CD8-positive, alpha-beta memory T cell (primary cell): ENCODE results near the gene CCDC88B. TPM values are rescaled to one million over a fixed set of nuclear protein-coding genes. Genes with fewer than 3 reads are reported as not detected.

Experiments
- CTCF ChIA-PET: fragments of 350-600 bp; sonication (Branson Sonifier 250); formaldehyde crosslinking; loops from one replicate; lab custom pipeline; 2021; ENCODE audit warnings: antibody characterized with exemption; lab: Charles Lee
- POLR2A ChIA-PET: fragments of 350-600 bp; sonication (Branson Sonifier 250); formaldehyde crosslinking; loops from one replicate; lab custom pipeline; 2021; ENCODE audit warnings: antibody characterized with exemption; lab: Charles Lee
- DNase-seq, 5 donors: peaks; one replicate each; pipeline versions ENCODE4 v3.0.0 to v3.0.0-alpha.2; 2020 to 2022; ENCODE audit warnings: mixed read lengths in 1 of 5
- H3K27ac ChIP-seq: one replicate; pipeline ENCODE4 v1.7.0; 2013; ENCODE audit warnings: low read depth, mild to moderate bottlenecking, low read length, moderate library complexity
- H3K27me3 ChIP-seq: 2 replicates; pipeline ENCODE4 v1.7.0; 2013; ENCODE audit warnings: low read length, mild to moderate bottlenecking; ENCODE audit not compliant: insufficient read depth, poor library complexity, severe bottlenecking
- H3K36me3 ChIP-seq: 2 replicates; pipeline ENCODE4 v1.7.0; 2013; ENCODE audit warnings: mild to moderate bottlenecking, low read length, moderate library complexity; ENCODE audit not compliant: insufficient read depth
- H3K4me1 ChIP-seq: 2 replicates; pipeline ENCODE4 v1.7.0; 2013; ENCODE audit warnings: mild to moderate bottlenecking, low read length, moderate library complexity; ENCODE audit not compliant: insufficient read depth
- H3K4me3 ChIP-seq: 2 replicates; pipeline ENCODE4 v1.7.0; 2013; ENCODE audit warnings: mild to moderate bottlenecking, low read length
- H3K9me3 ChIP-seq: 2 replicates; pipeline ENCODE4 v1.7.0; 2013; ENCODE audit warnings: mild to moderate bottlenecking, low read length
- H3K27ac Mint-ChIP-seq, 8 donors: one replicate each; pipeline ENCODE4 v1.8.0; 2020 to 2021; ENCODE audit warnings: mixed read lengths in 8 of 8, mild to moderate bottlenecking in 6 of 8, inconsistent platforms in 3 of 8, moderate library complexity in 3 of 8
- H3K27me3 Mint-ChIP-seq, 2 donors: one replicate each; pipeline ENCODE4 v1.8.0; 2020 to 2021; ENCODE audit warnings: mixed read lengths in 2 of 2, mild to moderate bottlenecking in 1 of 2, moderate library complexity in 1 of 2
- H3K36me3 Mint-ChIP-seq, 3 donors: one replicate each; pipeline ENCODE4 v1.8.0; 2020 to 2021; ENCODE audit warnings: mixed read lengths in 3 of 3, inconsistent platforms in 1 of 3, mild to moderate bottlenecking in 1 of 3
- H3K4me1 Mint-ChIP-seq, 3 donors: one replicate each; pipeline ENCODE4 v1.8.0; 2020 to 2021; ENCODE audit warnings: mixed read lengths in 3 of 3, inconsistent platforms in 1 of 3, mild to moderate bottlenecking in 1 of 3
- H3K4me3 Mint-ChIP-seq, 7 donors: one replicate each; pipeline ENCODE4 v1.8.0; 2020 to 2021; ENCODE audit warnings: mixed read lengths in 7 of 7, mild to moderate bottlenecking in 6 of 7, moderate library complexity in 4 of 7, inconsistent platforms in 2 of 7
- H3K9me3 Mint-ChIP-seq, 5 donors: one replicate each; pipeline ENCODE4 v1.8.0; 2020 to 2022; ENCODE audit warnings: mixed read lengths in 5 of 5, mild to moderate bottlenecking in 3 of 5, moderate library complexity in 2 of 5, inconsistent platforms in 1 of 5
- polyA plus RNA-seq: library from polyadenylated mRNA; unstranded; fragments of 300-500 nt; fragmentation: Illumina TruSeq; gene quantifications from one replicate; pipeline ENCODE4 v1.2.3, GENCODE V29; 2021
- total RNA-seq, 2 experiments: library from RNA; stranded (reverse); gene quantifications; one replicate each; pipeline ENCODE4 v1.2.3, GENCODE V29; 2021

CCDC88B gene
- total and polyA plus RNA-seq, 3 experiments from 2014 or later, result 45.6 to 105 (median 101) TPM

DNA sequence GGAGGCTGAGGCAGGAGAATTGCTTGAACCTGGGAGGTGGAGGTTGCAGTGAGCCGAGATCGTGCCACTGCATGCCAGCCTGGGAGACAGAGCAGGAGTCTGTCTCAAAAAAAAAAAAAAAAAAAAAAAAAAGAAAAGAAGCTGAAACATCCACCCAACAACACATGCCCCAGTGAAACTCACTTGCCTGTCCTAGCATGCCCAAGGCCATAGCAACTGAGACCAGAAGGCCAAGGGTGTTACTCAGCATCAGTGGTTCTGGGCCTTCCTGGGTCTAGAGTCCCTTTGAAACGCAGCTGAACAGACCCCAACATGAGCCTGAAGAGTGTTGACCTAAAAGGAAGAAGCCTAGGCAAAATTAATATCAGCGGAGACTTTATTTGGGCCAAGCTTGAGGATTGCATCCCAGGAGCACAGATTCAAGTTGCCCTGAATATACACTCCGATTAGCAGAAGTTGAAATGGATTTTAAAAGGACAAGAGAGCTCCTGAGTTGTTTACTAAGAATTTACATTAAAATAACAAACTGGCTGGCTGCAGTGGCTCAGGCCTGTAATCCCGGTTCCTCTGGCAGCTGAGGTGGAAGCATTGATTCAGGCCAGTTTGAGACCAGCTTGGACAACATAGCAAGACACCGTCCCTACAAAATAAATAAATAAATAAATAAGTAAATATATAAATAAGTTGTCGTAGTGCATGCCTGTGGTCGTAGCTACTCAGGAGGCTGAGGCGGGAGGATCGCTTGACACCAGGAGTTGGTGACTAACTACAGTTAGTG, 15.1 kb upstream of the CCDC88B start:
- H3K9me3 Mint-ChIP-seq, result no peaks in the 10 kb centered on the region
- Histone ChIP-seq H3K36me3 (no peaks in the 10 kb centered on the region), H3K9me3 (no peaks in the 10 kb centered on the region), H3K4me3 (no peak overlapping the region), H3K27ac (no peak overlapping the region), H3K4me1 (no peaks in the 10 kb centered on the region), H3K27me3 (no peaks in the 10 kb centered on the region)
- peaks cover 4 to 23% (median 4%) of the 10 kb centered on the region in 3 donors for H3K36me3 Mint-ChIP-seq
- CTCF ChIA-PET, result no interaction called here
- no peaks in the 10 kb centered on the region for H3K27me3 Mint-ChIP-seq
- H3K4me1 Mint-ChIP-seq, result peaks cover 0 to 9% (median 0%) of the 10 kb centered on the region in 3 donors
- no peak overlapping the region for H3K4me3 Mint-ChIP-seq
- H3K27ac Mint-ChIP-seq, result no peak overlapping the region
- POLR2A ChIA-PET, result interaction anchor here (0.6 kb wide), 1 partner anchor 17 kb away, joined by 4 read pairs; no protein-coding TSS in a partner anchor
- DNase-seq, result no peak

DNA sequence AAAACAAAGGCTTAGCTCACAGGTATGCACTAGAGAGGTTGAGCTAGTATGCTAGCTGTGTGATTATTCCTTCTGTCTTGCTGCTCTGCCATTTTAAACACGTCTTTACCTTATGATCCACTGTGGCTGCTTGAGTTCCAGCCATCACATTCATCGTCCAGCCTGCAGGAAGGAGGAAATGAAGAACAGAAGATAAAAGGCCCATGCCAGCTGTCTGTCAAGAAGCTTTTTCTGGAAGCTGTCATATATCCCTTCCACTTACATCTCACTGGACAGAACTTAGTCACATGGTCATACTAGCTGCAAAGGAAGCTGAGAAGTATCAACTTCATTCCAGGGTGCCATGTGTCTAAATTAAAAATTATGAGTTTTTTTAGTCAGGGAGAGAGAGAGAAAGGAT, 12.6 kb upstream of the CCDC88B start:
- Mint-ChIP-seq H3K36me3 (peaks cover 0 to 3% (median 0%) of the 10 kb centered on the region in 3 donors), H3K9me3 (no peaks in the 10 kb centered on the region), H3K4me1 (peaks cover 7 to 10% (median 9%) of the 10 kb centered on the region in 3 donors), H3K4me3 (no peak overlapping the region), H3K27me3 (no peaks in the 10 kb centered on the region), H3K27ac (peak overlapping the region in 2 of 8 donors; percentile 31 to 36)
- Histone ChIP-seq H3K4me1 (peaks cover 12% of the 10 kb centered on the region), H3K36me3 (no peaks in the 10 kb centered on the region), H3K27me3 (no peaks in the 10 kb centered on the region), H3K27ac (no peak overlapping the region), H3K4me3 (no peak overlapping the region), H3K9me3 (no peaks in the 10 kb centered on the region)
- CTCF ChIA-PET, result interaction anchor here (1.0 to 1.1 kb wide), 2 partner anchors 9 to 12 kb away, joined by 3 to 5 read pairs; partner anchors contain the start of genes CCDC88B and PRDX5
- POLR2A ChIA-PET, result interaction anchor here (1.0 kb wide), 1 partner anchor 10 kb away, joined by 3 read pairs; the partner anchor contains the start of genes PRDX5 and TRMT112
- DNase-seq, result no peak

DNA sequence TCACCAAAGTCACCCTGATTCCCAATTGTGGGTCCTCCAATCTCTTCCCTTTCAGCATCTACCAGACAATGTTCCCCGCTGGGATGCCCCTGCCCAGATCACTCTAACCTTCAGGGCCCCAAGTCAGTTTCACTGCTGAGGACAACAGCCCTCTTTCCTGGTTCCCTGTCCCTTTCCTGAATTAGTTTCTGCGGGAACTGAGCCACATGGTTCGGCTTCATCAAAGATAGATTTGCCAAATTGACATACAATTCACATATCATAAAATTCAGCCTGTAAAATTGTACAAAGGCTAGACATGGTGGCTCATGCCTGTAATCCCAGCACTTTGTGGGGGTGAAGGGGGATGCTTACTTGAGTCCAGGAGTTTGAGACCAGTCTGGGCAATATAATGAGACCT, 12.0 kb upstream of the CCDC88B start:
- ChIA-PET POLR2A (no interaction called here), CTCF (interaction anchor here (1.1 kb wide), 1 partner anchor 10 kb away, joined by 5 read pairs; the partner anchor contains the start of gene PRDX5)
- H3K4me1 ChIP-seq, result peaks cover 12% of the 10 kb centered on the region

DNA sequence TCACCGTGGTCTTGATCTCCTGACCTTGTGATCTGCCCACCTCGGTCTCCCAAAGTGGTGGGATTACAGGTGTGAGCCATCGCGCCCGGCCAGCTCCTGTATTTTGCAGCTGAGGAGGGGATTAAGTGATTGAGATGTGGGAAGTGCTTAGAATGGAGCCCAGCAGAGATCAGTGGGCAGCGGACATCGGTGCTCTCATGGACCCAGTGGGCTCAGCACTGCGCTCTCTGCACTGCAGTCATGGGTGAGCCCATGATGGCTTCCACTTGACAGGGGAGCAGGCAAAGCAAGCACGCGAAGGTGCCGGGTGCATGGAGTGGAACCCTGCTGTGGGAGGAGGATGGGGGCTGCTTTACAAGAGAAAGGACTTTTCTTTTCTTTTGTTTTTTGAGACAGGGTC, 9.1 kb upstream of the CCDC88B start:
- no peaks in the 10 kb centered on the region for H3K27me3 Mint-ChIP-seq
- ChIA-PET CTCF (interaction anchor here (0.9 to 7.2 kb wide), 15 partner anchors 8 to 330 kb away, joined by 3 to 61 read pairs (median 7); partner anchors contain the start of genes CATSPERZ, ESRRA, FERMT3 and PRDX5), POLR2A (interaction anchor here (1.1 to 3.2 kb wide), 3 partner anchors 12 to 26 kb away, joined by 3 to 14 read pairs (median 5); partner anchors contain the start of genes ESRRA, PRDX5 and TRMT112)

More for the DNA sequence above, 12.0 kb upstream of the CCDC88B start:
- H3K4me3 ChIP-seq, result no peak overlapping the region
- Mint-ChIP-seq H3K27me3 (no peaks in the 10 kb centered on the region), H3K4me1 (peaks cover 7 to 10% (median 9%) of the 10 kb centered on the region in 3 donors), H3K27ac (no peak overlapping the region), H3K9me3 (no peaks in the 10 kb centered on the region), H3K36me3 (peaks cover 0 to 3% (median 0%) of the 10 kb centered on the region in 3 donors), H3K4me3 (no peak overlapping the region)
- H3K36me3 ChIP-seq, result no peaks in the 10 kb centered on the region
- H3K9me3 ChIP-seq, result no peaks in the 10 kb centered on the region
- H3K27ac ChIP-seq, result no peak overlapping the region
- DNase-seq, result no peak
- no peaks in the 10 kb centered on the region for H3K27me3 ChIP-seq

DNA sequence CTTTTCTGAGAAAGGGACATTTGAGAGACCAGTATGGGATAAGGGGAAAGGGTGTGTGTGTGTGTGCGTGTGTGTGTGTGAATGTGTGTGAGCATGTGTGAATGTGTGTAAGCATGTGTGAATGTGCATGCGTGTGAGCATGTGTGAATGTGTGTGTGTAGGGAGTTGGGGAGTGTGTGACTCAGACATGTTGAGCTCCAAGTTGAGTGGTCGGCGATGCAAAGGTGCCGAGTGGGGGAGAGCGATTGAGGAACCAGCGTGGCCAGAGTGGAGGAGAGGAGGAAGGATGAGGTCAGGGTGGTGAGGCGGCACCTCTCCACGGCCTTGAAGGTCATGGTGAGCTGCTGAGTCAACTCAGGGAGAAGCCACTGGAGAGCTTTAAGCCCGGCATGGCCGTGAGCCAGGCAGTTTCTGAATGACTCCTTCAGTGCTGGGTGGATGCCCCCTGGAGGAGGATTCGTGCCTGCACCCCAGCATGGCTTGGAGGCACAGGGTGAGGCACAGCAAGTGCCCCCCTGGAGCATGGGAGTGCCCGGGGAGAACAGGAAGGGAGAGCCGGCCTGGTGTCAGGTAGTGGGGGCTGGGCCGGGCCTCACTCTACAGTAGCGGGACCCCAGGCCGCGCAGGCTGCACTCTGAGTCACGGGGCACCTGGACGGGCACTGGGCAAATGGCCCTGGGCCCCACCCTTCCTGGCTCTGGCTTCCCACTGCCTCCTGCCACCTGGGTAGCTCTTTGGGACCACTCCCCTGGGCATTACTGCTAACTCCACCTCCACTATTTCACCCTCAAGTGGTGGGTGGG, 8.2 kb upstream of the CCDC88B start:
- H3K27ac ChIP-seq, result peak overlapping the region; percentile 38
- CTCF ChIA-PET, result interaction anchor here (0.6 to 7.2 kb wide), 18 partner anchors 8 to 331 kb away, joined by 3 to 61 read pairs (median 6); partner anchors contain the start of genes CATSPERZ, CCDC88B, ESRRA and FERMT3

More for the DNA sequence above, 9.1 kb upstream of the CCDC88B start:
- H3K36me3 Mint-ChIP-seq, result peaks cover 0 to 6% (median 0%) of the 10 kb centered on the region in 3 donors
- no peak for DNase-seq
- peak overlapping the region in 1 of 8 donors; percentile 94 for H3K27ac Mint-ChIP-seq
- Histone ChIP-seq H3K4me1 (peaks cover 12% of the 10 kb centered on the region), H3K36me3 (no peaks in the 10 kb centered on the region), H3K27ac (no peak overlapping the region), H3K9me3 (no peaks in the 10 kb centered on the region), H3K27me3 (no peaks in the 10 kb centered on the region), H3K4me3 (no peak overlapping the region)
- H3K4me1 Mint-ChIP-seq, result peaks cover 7 to 10% (median 9%) of the 10 kb centered on the region in 3 donors
- H3K4me3 Mint-ChIP-seq, result no peak overlapping the region
- no peaks in the 10 kb centered on the region for H3K9me3 Mint-ChIP-seq

DNA sequence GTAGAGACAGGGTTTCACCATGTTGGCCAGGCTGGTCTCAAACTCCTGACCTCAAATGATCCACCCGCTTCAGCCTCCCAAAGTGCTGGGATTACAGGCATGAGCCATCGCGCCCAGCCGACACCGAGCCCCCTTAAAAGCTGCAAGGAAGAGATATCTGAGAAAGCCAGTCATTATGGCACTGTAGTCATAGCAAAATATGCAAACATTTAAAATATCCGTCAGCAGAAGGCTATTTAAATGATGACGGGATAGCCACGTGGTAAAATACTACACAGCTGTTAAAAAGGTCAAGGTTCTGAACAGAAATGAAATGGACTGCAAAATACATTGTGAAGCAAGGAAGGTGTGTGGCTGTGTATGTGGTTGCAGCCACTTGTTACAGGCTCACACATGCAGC, 6.4 kb upstream of the CCDC88B start:
- H3K4me3 Mint-ChIP-seq, result no peak overlapping the region
- Histone ChIP-seq H3K4me1 (peaks cover 12% of the 10 kb centered on the region), H3K9me3 (no peaks in the 10 kb centered on the region), H3K4me3 (no peak overlapping the region), H3K27me3 (no peaks in the 10 kb centered on the region), H3K27ac (no peak overlapping the region), H3K36me3 (no peaks in the 10 kb centered on the region)
- H3K27ac Mint-ChIP-seq, result no peak overlapping the region
- peaks cover 0 to 20% (median 5%) of the 10 kb centered on the region in 3 donors for H3K36me3 Mint-ChIP-seq
- H3K4me1 Mint-ChIP-seq, result peaks cover 15 to 26% (median 20%) of the 10 kb centered on the region in 3 donors
- POLR2A ChIA-PET, result interaction anchor here (0.7 to 1.4 kb wide), 2 partner anchors 16 to 24 kb away, joined by 4 to 8 read pairs; partner anchors contain the start of genes PRDX5 and TRMT112
- DNase-seq, result no peak
- no peaks in the 10 kb centered on the region for H3K9me3 Mint-ChIP-seq
- CTCF ChIA-PET, result interaction anchor here (4.8 to 7.2 kb wide), 2 partner anchors 16 to 128 kb away, joined by 41 to 61 read pairs; partner anchors contain the start of genes FERMT3, PRDX5 and TRMT112
- no peaks in the 10 kb centered on the region for H3K27me3 Mint-ChIP-seq

More for the DNA sequence above, 8.2 kb upstream of the CCDC88B start:
- no peaks in the 10 kb centered on the region for H3K27me3 Mint-ChIP-seq
- H3K4me3 Mint-ChIP-seq, result peak overlapping the region in 6 of 7 donors; percentile 14 to 70 (median 59)
- Histone ChIP-seq H3K27me3 (no peaks in the 10 kb centered on the region), H3K4me3 (no peak overlapping the region), H3K36me3 (no peaks in the 10 kb centered on the region), H3K4me1 (peaks cover 12% of the 10 kb centered on the region), H3K9me3 (no peaks in the 10 kb centered on the region)
- peaks cover 7 to 13% (median 9%) of the 10 kb centered on the region in 3 donors for H3K4me1 Mint-ChIP-seq
- peak overlapping the region; percentile 0 to 94 (median 71) for H3K27ac Mint-ChIP-seq
- H3K36me3 Mint-ChIP-seq, result peaks cover 0 to 9% (median 0%) of the 10 kb centered on the region in 3 donors
- no peaks in the 10 kb centered on the region for H3K9me3 Mint-ChIP-seq
- POLR2A ChIA-PET, result interaction anchor here (0.5 to 3.2 kb wide), 7 partner anchors 11 to 125 kb away, joined by 3 to 14 read pairs (median 5); partner anchors contain the start of genes ESRRA, FERMT3, PRDX5 and TRMT112
- peak; percentile 55 to 82 (median 60) for DNase-seq
